GM12891 (cell line): ENCODE measurements around the gene CBX5.

ENCODE experiments used
- PAX5 ChIP-seq: IDR thresholded peaks from 2 replicates; pipeline ENCODE4 v1.6.1; 2011; ENCODE audit warnings: low read length, moderate library complexity, mild to moderate bottlenecking; ENCODE audit not compliant: insufficient read depth, severe bottlenecking
- POLR2A ChIP-seq: IDR thresholded peaks from 2 replicates; pipeline ENCODE4 v1.6.1; 2011; ENCODE audit warnings: low read depth, low read length, control low read depth
- POLR2AphosphoS5 ChIP-seq: IDR thresholded peaks from 2 replicates; pipeline ENCODE4 v1.6.1; 2011; ENCODE audit warnings: low read depth, low read length, control low read depth
- TAF1 ChIP-seq: IDR thresholded peaks from 2 replicates; pipeline ENCODE4 v1.6.1; 2011; ENCODE audit warnings: low read depth, low read length, control low read depth

DNA sequence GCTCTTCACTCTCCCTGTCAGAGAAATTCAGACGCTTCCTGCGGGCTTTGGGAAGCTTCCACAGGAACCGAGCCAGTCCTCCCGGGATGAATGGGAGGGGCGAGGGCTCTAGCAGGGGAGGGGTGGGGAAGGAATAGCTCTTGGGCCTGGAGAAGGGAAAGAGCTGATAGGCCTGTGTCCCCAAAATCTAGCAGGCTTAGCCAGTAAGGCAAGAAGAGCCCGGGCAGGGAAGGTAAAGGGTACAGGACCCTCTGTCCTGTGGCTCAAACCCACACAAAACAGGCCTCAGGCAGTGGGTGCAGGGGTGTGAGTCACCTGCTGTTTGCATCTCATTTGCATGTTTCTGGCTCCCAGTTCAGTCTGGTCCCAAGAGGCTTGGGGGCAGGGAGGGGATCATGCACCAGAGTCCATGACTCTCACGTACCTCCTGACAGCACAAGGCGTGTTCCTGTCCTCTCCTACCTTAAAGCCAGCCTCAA lies 82.5 kb downstream of the CBX5 start:
- TF ChIP-seq POLR2A: no peak
- no peak for TF ChIP-seq PAX5
- TF ChIP-seq POLR2AphosphoS5: no peak
- no peak for TF ChIP-seq TAF1
